ENCODE data around the gene MAD1L1. TPM values are rescaled to one million over a fixed set of nuclear protein-coding genes. Genes with fewer than 3 reads are reported as not detected.

Gene MAD1L1
- total and polyA plus RNA-seq, 11 donors, result 11.1 to 29.7 (median 20.9) TPM

DNA sequence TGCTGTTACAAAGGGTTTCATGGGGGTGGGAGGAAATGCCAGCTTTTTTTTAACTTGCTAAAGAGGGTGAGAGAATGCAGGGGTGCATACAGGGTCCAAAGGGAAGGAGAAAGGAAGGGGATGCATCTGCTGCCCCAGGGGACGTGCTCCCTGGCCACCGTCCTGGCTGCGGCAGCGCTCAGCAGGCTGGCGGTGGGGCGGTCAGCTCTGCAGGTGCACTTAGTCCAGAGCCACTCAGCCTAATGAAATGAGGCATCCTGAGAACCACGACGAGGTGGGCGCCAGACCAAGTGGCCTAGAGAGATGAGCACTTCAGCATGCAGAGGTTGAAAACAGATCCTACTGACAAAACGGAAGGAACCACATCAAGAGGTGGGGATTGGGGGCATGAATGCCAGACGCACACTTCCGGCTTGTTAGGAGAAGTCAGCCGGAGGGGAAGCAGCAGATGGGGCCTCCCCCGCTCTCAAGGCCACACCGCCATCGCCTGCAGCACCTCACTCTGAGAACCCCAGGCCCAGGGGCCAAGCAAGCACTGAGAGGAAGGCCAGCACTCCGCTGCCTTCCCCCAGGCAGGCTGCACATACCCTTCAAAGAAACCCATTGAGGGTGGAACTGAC is 94.5 kb downstream of the MAD1L1 start:
- Histone ChIP-seq H3K27ac (no peak overlapping the region), H3K4me3 (peak overlapping the region in 1 of 12 donors; percentile 21), H3K4me1 (peaks cover 0 to 10% (median 0%) of the 10 kb centered on the region in 12 donors), H3K9me3 (no peaks in the 10 kb centered on the region), H3K36me3 (peaks cover 0 to 13% (median 2%) of the 10 kb centered on the region in 9 donors), H3K27me3 (no peaks in the 10 kb centered on the region)
- no peak for TF ChIP-seq POLR2A (IDR thresholded peaks at IDR 0.05)
- TF ChIP-seq CTCF (IDR thresholded peaks at IDR 0.05), result no peak
- 70 to 79% (median 73%) methylated on average over 17 of the region's 17 CpGs for WGBS, 4 donors
- DNase-seq (no peak), ATAC-seq (no peak)
- intact Hi-C loops (cut with DNase I), result no loop called here

GRCh38 chr7:2134740-2135139 is 98.0 kb downstream of the MAD1L1 start:
- no peak overlapping the region for H3K4me3 ChIP-seq
- no peak for ATAC-seq
- H3K36me3 ChIP-seq, result peaks cover 0 to 18% (median 3%) of the 10 kb centered on the region in 9 donors
- H3K27ac ChIP-seq, result no peak overlapping the region
- TF ChIP-seq POLR2A (IDR thresholded peaks at IDR 0.05) (no peak), CTCF (IDR thresholded peaks at IDR 0.05) (no peak)
- no peak for DNase-seq
- intact Hi-C loops (cut with DNase I), result no loop called here
- no peaks in the 10 kb centered on the region for H3K27me3 ChIP-seq
- H3K9me3 ChIP-seq, result no peaks in the 10 kb centered on the region
- WGBS, 4 donors, result 93 to 97% (median 96%) methylated on average over 5 of the region's 5 CpGs
- H3K4me1 ChIP-seq, result peaks cover 0 to 10% (median 0%) of the 10 kb centered on the region in 12 donors

DNA sequence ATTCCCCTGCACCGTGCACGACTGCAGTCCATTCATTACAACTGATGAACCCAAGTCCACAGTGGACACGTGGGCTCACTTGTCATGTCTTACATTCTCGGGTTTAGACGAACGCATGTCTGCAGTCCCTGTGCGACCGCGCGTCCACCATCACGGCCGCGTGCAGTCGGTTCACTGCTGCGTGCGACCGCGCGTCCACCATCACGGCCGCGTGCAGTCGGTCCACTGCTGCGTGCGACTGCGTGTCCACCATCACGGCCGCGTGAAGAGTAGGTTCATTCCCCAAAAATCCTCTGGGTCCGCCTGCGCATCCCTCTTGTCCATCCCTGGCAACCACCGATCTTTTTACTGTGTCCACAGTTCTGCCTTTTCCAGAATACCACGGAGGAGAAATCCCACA is 100.5 kb downstream of the MAD1L1 start:
- intact Hi-C loops (cut with DNase I), result no loop called here
- WGBS, 4 donors, result 94 to 98% (median 96%) methylated on average over 33 of the region's 33 CpGs
- H3K27me3 ChIP-seq, result no peaks in the 10 kb centered on the region
- H3K27ac ChIP-seq, result no peak overlapping the region
- H3K36me3 ChIP-seq, result peaks cover 0 to 18% (median 3%) of the 10 kb centered on the region in 9 donors
- ATAC-seq, result no peak
- no peak for DNase-seq
- no peaks in the 10 kb centered on the region for H3K9me3 ChIP-seq
- no peaks in the 10 kb centered on the region for H3K4me1 ChIP-seq
- TF ChIP-seq CTCF (IDR thresholded peaks at IDR 0.05) (no peak), POLR2A (IDR thresholded peaks at IDR 0.05) (no peak)
- no peak overlapping the region for H3K4me3 ChIP-seq

DNA sequence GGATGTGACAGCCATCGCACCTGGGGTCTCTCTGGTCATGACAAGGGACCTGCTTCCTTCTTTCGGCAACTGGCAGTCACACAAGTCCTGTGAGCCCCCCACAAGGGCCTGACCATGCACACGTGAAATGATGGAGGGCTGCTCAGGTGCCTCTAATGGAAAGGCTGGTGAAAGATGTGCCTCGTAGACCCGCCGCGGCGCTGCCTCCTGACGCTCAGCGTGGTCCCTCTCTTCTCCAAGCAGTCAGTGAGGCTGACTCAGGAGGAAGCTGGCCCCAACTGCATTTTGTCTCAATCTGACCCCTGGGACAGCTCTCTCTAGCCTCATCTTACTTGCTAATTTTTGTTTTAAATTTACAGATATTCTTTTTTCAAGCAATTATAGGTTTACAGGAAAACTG is 100.9 kb downstream of the MAD1L1 start:
- DNase-seq (no peak), ATAC-seq (no peak)
- WGBS, 4 donors, result 85 to 94% (median 89%) methylated on average over 9 to 10 of the region's 10 CpGs
- Histone ChIP-seq H3K4me1 (no peaks in the 10 kb centered on the region), H3K4me3 (no peak overlapping the region), H3K36me3 (peaks cover 0 to 18% (median 3%) of the 10 kb centered on the region in 9 donors), H3K9me3 (no peaks in the 10 kb centered on the region), H3K27ac (no peak overlapping the region), H3K27me3 (no peaks in the 10 kb centered on the region)
- intact Hi-C loops (cut with DNase I), result no loop called here
- TF ChIP-seq POLR2A (IDR thresholded peaks at IDR 0.05) (no peak), CTCF (IDR thresholded peaks at IDR 0.05) (no peak)
